ENCODE data around the gene TSEN54. TPM values are rescaled to one million over a fixed set of nuclear protein-coding genes. Genes with fewer than 3 reads are reported as not detected.
A peak's percentile ranks its signal among the peaks of the same experiment; 100 is the strongest.
"Not testable (repeated sequence)": the region's sequence is repeated elsewhere in the genome, so short reads cannot be mapped to it uniquely, and the experiment has no call there.

Gene TSEN54
- total RNA-seq, 8 experiments from 2014 or later, result 11.1 to 25.1 (median 14.9) TPM

DNA sequence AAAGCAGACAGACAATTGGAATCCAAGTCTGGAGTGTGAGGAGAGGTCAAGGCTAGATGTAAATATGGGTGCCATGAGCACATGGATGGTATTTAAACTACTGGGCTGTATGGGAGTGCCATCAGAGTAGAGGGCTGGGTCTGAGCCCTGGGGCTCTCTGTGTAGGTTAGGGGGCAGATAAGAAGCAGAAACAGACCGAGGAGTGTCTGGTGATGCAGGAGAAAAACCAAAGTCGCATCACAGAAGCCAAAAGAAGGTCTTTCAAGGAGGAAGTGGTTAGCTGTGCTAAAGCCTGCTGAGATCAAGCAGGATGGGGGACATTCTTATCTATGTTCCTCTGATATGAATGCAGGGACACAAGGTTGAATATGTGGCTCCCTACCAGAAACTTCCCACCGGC, 1.9 kb downstream of the TSEN54 start:
- 80 to 100% (median 90%) methylated on average over 1 to 3 of the region's 3 CpGs; no CpG with 5 or more reads in 3 of the 10 experiments for WGBS, 10 experiments
- no peak for ATAC-seq (replicated peaks in 6 of 8)
- no peak overlapping the region for H3K4me3 ChIP-seq
- in situ Hi-C loops (cut with MboI; ENCODE audit: low pct_unique_long_range_greater_than_20kb in 2 of 9, low sequenced_read_pairs in 9 of 9, unreplicated experiment in 9 of 9), result no loop called here
- peaks cover 12 to 13% of the 10 kb centered on the region in 2 donors for H3K4me1 ChIP-seq (replicated peaks in 1 of 2)
- no peak overlapping the region for H3K27ac ChIP-seq

DNA sequence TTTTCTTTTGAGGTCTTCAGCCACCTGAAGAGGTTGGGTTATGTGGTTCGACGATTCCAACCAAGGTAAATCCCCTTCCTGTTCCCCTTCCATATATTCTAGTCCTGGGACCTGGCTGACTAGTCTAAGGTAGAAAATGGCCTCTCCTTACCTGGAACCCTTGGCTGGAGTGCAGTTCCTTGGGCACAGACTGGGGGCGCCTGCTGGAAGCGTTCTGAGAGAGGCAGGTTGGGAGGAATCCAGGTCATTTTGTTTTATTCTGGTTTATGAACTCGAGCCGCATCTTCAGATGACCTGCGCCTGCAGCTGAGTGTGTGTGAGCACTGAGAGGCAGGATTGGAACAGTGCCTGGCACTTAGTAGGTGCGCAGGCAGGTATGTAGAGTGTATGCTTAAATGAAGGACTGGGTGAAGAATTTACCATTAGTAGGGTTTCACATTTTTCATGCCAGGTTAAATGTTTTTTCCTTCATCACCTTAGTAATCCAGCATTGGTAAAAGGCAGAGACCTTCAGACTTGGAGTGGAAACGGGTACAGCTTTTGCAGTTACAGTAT, 2.7 kb downstream of the TSEN54 start:
- peaks cover 7 to 8% of the 10 kb centered on the region in 2 donors for H3K4me1 ChIP-seq (replicated peaks in 1 of 2)
- H3K4me3 ChIP-seq, result no peak overlapping the region
- ATAC-seq (replicated peaks in 6 of 8), result no peak
- no peak overlapping the region for H3K27ac ChIP-seq
- WGBS, 10 experiments, result 89 to 100% (median 97%) methylated on average over 1 to 8 of the region's 9 CpGs; no CpG with 5 or more reads in 2 of the 10 experiments
- in situ Hi-C loops (cut with MboI; ENCODE audit: low pct_unique_long_range_greater_than_20kb in 2 of 9, low sequenced_read_pairs in 9 of 9, unreplicated experiment in 9 of 9), result no loop called here

DNA sequence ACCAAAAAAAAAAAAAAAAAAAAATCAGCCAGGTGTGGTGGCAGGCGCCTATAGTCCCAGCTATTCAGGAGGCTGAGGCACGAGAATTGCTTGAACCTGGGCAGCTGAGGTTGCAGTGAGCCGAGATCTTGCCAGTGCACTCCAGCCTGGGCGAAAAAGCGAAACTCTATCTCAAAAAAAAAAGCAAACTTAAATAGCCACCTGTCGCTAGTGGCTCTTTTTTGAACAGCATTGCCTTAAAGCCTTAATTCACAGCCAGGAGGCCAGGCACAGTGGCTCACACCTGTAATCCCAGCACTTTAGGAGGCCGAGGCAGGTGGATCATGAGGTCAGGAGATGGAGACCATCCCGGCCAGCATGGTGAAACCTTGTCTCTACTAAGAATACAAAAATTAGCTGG, 4.1 kb downstream of the TSEN54 start:
- H3K4me3 ChIP-seq; ATAC-seq (replicated peaks in 6 of 8); H3K27ac ChIP-seq; in situ Hi-C loops (cut with MboI; ENCODE audit: low pct_unique_long_range_greater_than_20kb in 2 of 9, low sequenced_read_pairs in 9 of 9, unreplicated experiment in 9 of 9): not testable (repeated sequence)
- peaks cover 4 to 10% of the 10 kb centered on the region in 2 donors for H3K4me1 ChIP-seq (replicated peaks in 1 of 2)
- WGBS, 10 experiments, result 85 to 100% (median 98%) methylated on average over 1 to 7 of the region's 8 CpGs; no CpG with 5 or more reads in 3 of the 10 experiments

DNA sequence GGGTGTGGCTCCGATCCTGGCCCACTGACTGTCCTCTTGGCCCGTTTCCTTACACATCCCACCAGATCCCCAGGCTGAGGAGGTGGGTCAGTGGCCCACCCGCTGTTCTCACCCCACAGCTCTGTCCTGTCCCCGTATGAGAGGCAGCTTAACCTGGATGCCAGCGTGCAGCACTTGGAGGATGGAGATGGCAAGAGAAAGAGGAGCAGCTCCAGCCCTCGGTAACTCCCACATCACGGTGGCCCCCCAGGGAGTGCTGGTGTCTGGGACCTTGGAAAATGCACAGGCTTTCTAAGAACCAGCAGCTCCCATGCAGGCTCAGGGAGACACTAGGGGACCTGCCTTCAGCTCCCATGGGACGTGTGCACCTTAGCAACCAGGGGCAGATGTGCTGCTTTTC, 5.0 kb downstream of the TSEN54 start:
- in situ Hi-C loops (cut with MboI; ENCODE audit: low pct_unique_long_range_greater_than_20kb in 2 of 9, low sequenced_read_pairs in 9 of 9, unreplicated experiment in 9 of 9), result no loop called here
- Histone ChIP-seq H3K4me1 (replicated peaks in 1 of 2) (peaks cover 4 to 10% of the 10 kb centered on the region in 2 donors), H3K4me3 (no peak overlapping the region), H3K27ac (no peak overlapping the region)
- 78 to 94% (median 84%) methylated on average over 1 to 8 of the region's 8 CpGs; no CpG with 5 or more reads in 6 of the 10 experiments for WGBS, 10 experiments
- no peak for ATAC-seq (replicated peaks in 6 of 8)

DNA sequence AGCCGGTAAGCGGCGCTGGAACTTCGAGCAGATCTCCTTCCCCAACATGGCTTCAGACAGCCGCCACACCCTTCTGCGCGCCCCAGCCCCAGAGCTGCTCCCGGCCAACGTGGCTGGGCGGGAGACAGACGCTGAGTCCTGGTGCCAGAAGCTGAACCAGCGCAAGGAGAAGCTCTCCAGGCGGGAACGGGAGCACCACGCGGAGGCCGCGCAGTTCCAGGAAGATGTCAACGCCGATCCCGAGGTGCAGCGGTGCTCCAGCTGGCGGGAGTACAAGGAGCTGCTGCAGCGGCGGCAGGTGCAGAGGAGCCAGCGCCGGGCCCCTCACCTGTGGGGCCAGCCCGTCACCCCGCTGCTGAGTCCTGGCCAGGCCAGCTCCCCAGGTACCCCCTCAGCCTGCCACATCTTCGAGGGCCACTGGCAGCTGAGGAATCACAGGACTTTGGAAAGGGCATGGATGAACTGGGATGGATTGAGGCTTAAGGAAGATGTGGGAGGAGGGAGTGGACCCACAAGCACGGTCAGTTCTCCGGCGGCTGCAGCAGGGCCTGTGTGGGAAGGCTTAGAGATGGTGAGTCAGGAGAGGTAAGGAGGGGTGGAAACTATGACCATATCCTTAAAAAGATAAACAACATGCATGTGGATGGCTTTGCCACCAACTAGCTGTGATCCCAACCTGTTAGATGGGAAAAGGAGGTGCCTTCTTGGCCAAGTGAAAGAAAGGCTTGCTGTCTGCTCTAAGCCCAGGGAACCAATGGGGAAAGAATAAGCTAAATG, 5.8 kb downstream of the TSEN54 start:
- Histone ChIP-seq H3K4me1 (replicated peaks in 1 of 2) (peaks cover 4 to 10% of the 10 kb centered on the region in 2 donors), H3K4me3 (no peak overlapping the region), H3K27ac (no peak overlapping the region)
- no peak for ATAC-seq (replicated peaks in 6 of 8)
- in situ Hi-C loops (cut with MboI; ENCODE audit: low pct_unique_long_range_greater_than_20kb in 2 of 9, low sequenced_read_pairs in 9 of 9, unreplicated experiment in 9 of 9), result no loop called here
- 82 to 100% (median 98%) methylated on average over 1 to 15 of the region's 33 CpGs; no CpG with 5 or more reads in 6 of the 10 experiments for WGBS, 10 experiments

DNA sequence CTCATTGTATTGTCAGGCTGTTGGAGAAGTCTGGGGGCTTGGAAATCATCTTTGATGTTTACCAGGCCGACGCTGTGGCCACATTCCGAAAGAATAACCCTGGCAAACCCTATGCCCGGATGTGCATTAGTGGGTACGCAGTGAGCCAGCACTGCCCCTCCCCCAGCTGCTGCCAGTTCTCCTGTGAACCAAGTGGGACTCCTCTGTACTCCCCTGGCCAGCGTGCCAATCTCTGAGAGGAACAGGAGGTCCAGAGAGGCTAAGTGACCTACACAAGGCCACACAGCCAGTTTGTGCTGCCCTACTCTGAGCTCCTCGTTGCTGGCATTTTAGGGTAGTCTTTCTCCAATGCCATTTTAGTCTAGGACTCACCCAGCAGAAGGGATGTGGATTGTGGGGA, 7.3 kb downstream of the TSEN54 start:
- H3K4me1 ChIP-seq (replicated peaks in 1 of 2), result peaks cover 0 to 5% of the 10 kb centered on the region in 2 donors
- whole genome bisulfite sequencing, 10 experiments, result 60 to 100% (median 94%) methylated on average over 1 to 2 of the region's 7 CpGs; no CpG with 5 or more reads in 6 of the 10 experiments
- H3K27ac ChIP-seq, result no peak overlapping the region
- no peak for ATAC-seq (replicated peaks in 6 of 8)
- no peak overlapping the region for H3K4me3 ChIP-seq
- in situ Hi-C loops (cut with MboI; ENCODE audit: low pct_unique_long_range_greater_than_20kb in 2 of 9, low sequenced_read_pairs in 9 of 9, unreplicated experiment in 9 of 9), result no loop called here

DNA sequence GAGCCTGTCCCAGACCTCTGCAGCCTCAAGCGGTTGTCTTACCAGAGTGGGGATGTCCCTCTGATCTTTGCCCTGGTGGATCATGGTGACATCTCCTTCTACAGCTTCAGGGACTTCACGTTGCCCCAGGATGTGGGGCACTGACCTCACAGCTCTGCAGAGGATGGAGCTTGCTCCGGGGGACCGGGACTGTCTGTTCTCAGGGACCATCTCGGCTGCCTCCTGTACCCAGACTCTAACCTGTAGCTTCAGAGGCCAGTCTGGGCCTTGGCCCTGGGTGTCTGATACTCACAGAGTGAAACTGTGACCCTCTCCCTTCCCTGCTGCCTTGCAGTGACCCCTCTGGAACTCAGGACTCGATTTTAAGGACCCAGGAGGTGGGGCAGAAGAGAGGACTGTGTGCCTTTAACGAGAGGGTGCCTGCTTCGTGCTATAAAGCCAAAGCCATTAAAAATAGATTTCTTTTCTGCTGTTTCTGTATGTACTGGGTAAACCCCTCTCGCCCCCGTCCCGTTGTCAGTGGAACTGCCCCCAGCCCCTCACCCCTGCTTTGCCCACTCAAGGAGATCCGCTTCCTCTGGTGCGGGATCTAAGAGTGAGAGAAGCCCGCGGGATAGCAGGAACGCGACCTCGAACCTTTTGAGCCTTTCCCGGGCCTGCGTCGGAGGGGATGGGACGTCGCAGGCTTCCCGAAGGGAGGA, 8.1 kb downstream of the TSEN54 start:
- Histone ChIP-seq H3K4me3 (peak overlapping the region; percentile 36 to 54 (median 52)), H3K27ac (no peak overlapping the region), H3K4me1 (replicated peaks in 1 of 2) (peaks cover 0 to 5% of the 10 kb centered on the region in 2 donors)
- ATAC-seq (replicated peaks in 6 of 8), result no peak
- in situ Hi-C loops (cut with MboI; ENCODE audit: low pct_unique_long_range_greater_than_20kb in 2 of 9, low sequenced_read_pairs in 9 of 9, unreplicated experiment in 9 of 9), result no loop called here
- WGBS, 10 experiments, result 43 to 100% (median 85%) methylated on average over 1 to 4 of the region's 24 CpGs; no CpG with 5 or more reads in 3 of the 10 experiments

DNA sequence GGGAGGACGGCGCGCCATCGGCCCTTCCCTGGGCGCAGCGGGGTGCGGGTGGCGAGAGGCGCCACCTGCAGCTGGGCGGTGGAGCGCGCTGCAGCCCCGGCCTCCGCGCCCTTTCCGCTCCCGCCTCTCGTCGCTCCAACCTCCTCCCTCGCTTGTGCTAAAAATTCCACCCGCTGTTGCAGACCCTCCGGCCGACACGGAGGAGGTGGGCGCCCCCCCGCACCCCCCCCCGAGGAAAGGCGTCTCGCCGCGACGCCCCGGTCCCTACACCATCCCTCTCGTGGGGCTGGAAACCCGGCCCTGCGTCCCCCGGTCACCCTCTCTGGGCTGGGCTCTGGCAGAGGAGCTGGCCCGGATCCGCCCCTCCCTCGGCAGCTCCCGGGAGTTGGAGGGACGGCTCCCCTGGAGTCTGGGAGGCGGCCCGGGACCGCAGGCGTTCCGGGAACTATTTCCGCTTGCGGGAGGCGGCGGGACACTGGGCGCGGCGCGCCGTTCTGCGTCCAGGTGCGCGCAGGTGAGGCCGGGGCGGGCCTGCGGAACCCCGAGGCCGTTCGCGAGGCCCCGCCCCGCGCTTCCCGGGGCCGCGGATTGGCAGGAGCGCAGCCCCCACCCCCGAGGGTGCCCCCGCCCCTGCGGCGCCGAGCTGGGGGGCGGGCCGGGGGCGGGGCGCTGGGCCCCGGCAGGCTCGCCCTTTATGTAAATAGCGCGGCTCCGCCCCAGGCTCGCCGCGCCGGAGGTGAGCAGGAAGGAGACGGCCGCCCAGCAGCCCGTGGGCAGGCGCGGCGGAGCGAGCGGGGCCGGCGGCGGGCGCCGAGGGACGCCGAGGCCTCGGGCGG, 8.9 kb downstream of the TSEN54 start, which contains the start of gene LLGL2:
TSS of gene LLGL2 (plus strand) at position 728 of the 836 bp plus-strand sequence. CDS start 17,730 bp downstream, outside the sequence.
- H3K27ac ChIP-seq, result no peak within 1 kb of the TSS
- peaks cover 0 to 5% of the 10 kb centered on the region in 2 donors for H3K4me1 ChIP-seq (replicated peaks in 1 of 2)
- WGBS, 10 experiments, result 1% methylated on average over 16 of the region's 108 CpGs; no CpG with 5 or more reads in 9 of the 10 experiments
- peak; percentile 82 to 88 (median 84) for ATAC-seq (replicated peaks in 6 of 8)
- in situ Hi-C loops (cut with MboI; ENCODE audit: low pct_unique_long_range_greater_than_20kb in 2 of 9, low sequenced_read_pairs in 9 of 9, unreplicated experiment in 9 of 9), result no loop called here
- H3K4me3 ChIP-seq, result peak within 1 kb of the TSS; percentile 36 to 54 (median 52)

DNA sequence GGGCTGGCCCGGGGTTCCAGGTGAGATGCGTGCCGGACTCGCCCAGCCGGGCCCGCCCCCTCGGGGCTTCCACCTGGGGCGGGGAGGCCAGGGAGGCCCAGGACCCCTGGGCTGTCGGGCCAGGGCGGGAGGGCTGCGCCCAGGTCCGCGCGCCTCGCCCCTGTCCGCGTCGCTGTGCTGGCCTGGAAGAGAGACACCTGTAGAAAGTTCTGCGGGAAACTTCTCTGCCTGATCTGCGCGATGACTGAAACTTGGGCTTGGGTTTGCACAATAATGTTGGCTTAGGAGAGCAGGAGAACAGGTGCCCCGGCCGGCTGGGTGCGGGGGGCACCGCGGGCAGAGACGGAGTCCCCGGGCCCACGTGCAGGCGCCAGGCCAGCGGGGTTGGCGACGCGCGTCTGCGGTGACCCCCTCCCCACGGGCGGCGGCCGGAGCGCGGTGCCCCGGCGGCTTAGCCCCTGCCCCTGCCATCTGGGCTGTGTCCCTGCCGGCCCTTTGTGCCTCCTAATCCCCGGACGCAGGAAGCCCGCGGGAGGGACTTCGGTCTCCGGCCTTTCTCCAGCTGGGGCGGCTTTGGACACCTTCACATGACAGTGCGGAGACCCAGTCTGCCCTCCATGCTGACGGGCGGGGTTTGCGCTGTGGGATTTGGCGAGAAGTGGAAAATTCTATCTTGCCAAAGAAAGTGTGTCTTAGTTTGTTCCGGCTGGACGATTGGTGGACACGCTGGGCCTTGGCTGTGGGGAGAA, 9.7 kb downstream of the TSEN54 start:
- 0 to 26% (median 8%) methylated on average over 2 to 20 of the region's 60 CpGs; no CpG with 5 or more reads in 7 of the 10 experiments for WGBS, 10 experiments
- Histone ChIP-seq H3K4me1 (replicated peaks in 1 of 2) (peaks cover 0 to 5% of the 10 kb centered on the region in 2 donors), H3K4me3 (peak overlapping the region; percentile 36 to 54 (median 52)), H3K27ac (no peak overlapping the region)
- in situ Hi-C loops (cut with MboI; ENCODE audit: low pct_unique_long_range_greater_than_20kb in 2 of 9, low sequenced_read_pairs in 9 of 9, unreplicated experiment in 9 of 9), result no loop called here
- peak in 6 of 8 experiments; percentile 3 to 29 (median 23) for ATAC-seq (replicated peaks in 6 of 8)

DNA sequence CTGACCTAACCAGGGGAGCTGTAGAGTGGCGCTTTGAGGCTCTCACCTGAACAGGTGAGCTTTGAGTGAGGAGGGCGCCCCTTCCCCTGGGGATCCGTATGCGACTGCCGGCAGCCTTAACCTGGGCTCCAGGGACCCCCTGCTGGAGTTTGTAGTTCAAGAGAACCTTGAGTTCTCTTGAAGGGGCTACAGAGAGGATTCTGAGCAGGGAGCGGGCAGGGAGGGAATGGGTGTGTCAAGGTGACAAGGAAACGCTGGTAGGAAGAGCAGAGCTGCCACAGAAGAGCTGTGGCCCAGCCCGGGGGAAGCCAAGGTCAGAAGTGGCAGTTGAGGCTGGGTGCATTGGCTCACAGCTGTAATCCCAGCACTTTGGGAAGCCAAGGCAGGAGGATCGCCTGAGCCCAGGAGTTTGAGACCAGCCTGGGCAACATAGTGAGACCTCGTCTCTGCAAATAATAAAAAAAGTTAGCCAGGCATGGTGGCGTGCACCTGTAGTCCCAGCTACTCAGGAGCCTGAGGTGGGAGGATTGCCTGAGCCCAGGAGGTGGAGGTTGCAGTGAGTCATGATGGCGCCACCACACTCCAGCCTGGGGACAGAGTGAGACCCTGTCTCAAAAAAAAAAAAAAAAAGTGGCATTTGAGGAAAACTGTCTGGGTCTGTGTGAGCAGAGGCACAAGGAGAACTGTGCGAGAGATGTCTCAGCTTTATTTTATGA, 10.4 kb downstream of the TSEN54 start:
- Histone ChIP-seq H3K4me1 (replicated peaks in 1 of 2) (peaks cover 0 to 5% of the 10 kb centered on the region in 2 donors), H3K4me3 (no peak overlapping the region), H3K27ac (no peak overlapping the region)
- 15 to 100% (median 67%) methylated on average over 1 to 9 of the region's 13 CpGs; no CpG with 5 or more reads in 2 of the 10 experiments for WGBS, 10 experiments
- in situ Hi-C loops (cut with MboI; ENCODE audit: low pct_unique_long_range_greater_than_20kb in 2 of 9, low sequenced_read_pairs in 9 of 9, unreplicated experiment in 9 of 9), result no loop called here
- no peak for ATAC-seq (replicated peaks in 6 of 8)

Data from motor neuron (in vitro differentiated cells).